ENCODE data around the gene SREBF2. TPM values are rescaled to one million over a fixed set of nuclear protein-coding genes. Genes with fewer than 3 reads are reported as not detected.

The SREBF2 gene
- total and polyA plus RNA-seq, 2 experiments from 2014 or later, result 113 to 114 TPM

DNA sequence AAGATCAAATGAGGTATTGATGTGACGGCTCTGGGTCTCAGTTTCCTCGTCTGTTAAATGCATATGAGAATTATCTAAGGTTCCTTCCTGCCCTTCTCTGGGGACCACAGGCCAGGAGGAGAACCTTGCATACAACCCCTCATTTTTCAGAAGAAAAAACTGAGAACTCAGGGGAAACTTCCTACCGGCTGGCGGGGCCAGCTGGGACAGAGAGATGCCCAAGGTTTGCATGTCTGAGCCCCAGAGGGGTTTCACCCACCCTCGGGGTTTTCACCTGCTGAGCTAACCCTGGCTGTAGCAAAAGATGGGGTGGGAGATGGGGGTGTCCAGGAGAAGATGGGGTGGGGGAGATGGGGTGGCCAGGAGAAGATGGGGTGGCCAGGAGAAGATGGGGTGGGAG is 89.4 kb downstream of the SREBF2 start:
- peaks cover 10% of the 10 kb centered on the region for H3K4me1 ChIP-seq (ENCODE audit: insufficient read depth)
- H3K9me2 ChIP-seq (replicated peaks; ENCODE audit: insufficient read depth), result no peaks in the 10 kb centered on the region
- no peaks in the 10 kb centered on the region for H3K9me3 ChIP-seq (ENCODE audit: low read depth)
- no peak overlapping the region for H2AFZ ChIP-seq
- H3K79me2 ChIP-seq, result no peaks in the 10 kb centered on the region
- H4K20me1 ChIP-seq (ENCODE audit: insufficient read depth, poor library complexity, severe bottlenecking), result no peaks in the 10 kb centered on the region
- H3K36me3 ChIP-seq (replicated peaks; ENCODE audit: insufficient read depth, low read depth), result no peaks in the 10 kb centered on the region
- H3K27me3 ChIP-seq, result peaks cover 55% of the 10 kb centered on the region
- TF ChIP-seq EZH2 (IDR thresholded peaks at IDR 0.05; ENCODE audit: borderline replicate concordance), result no peak
- TF ChIP-seq EZH2phosphoT487 (IDR thresholded peaks at IDR 0.05; ENCODE audit: low read depth, severe bottlenecking, unreplicated experiment), result no peak
- TF ChIP-seq, protein P1, sequence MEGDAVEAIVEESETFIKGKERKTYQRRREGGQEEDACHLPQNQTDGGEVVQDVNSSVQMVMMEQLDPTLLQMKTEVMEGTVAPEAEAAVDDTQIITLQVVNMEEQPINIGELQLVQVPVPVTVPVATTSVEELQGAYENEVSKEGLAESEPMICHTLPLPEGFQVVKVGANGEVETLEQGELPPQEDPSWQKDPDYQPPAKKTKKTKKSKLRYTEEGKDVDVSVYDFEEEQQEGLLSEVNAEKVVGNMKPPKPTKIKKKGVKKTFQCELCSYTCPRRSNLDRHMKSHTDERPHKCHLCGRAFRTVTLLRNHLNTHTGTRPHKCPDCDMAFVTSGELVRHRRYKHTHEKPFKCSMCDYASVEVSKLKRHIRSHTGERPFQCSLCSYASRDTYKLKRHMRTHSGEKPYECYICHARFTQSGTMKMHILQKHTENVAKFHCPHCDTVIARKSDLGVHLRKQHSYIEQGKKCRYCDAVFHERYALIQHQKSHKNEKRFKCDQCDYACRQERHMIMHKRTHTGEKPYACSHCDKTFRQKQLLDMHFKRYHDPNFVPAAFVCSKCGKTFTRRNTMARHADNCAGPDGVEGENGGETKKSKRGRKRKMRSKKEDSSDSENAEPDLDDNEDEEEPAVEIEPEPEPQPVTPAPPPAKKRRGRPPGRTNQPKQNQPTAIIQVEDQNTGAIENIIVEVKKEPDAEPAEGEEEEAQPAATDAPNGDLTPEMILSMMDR (IDR thresholded peaks at IDR 0.05; ENCODE audit: poor library complexity), result no peak
- no peak overlapping the region for H3K4me2 ChIP-seq
- no peak overlapping the region for H3K4me3 ChIP-seq
- H3K27ac ChIP-seq, result no peak overlapping the region
- 92% methylated on average over 5 of the region's 5 CpGs for WGBS (ENCODE audit: low lambda C conversion rate, missing lambda C conversion rate)
- no peak for DNase-seq (ENCODE audit: low spot score)

DNA sequence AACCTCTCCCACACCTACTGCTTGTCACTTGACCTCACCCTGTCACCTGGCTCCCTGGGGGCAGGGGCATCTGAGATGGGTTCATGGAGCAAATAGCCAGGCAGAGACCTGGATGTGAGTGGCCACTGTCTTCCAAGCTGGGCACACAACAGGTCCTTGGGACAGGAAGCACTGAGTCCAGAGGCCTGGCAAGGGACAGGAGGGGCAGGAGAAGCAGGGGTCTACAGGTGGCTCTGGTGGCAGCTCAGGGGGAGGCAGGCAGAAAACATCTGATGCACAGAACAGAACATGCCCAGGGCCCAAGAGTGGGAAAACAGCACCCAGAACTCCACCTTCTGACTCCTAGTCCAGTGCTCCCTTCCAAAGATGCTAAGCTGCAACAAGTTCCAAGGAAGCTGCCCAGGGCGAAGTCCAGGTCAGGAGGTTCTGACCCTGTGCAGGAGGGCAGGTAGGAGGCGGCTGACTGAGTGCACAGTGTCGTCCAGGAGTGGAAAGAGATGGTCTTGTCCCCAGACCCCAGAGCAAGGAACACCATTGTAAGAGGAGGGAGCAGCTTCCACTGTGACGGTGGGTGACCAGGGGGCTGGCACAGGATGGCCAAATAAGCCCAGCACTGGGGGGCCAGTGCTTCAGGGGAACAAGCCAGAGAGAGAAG is 90.2 kb downstream of the SREBF2 start:
- Histone ChIP-seq H3K9me2 (replicated peaks; ENCODE audit: insufficient read depth) (no peaks in the 10 kb centered on the region), H3K4me2 (no peak overlapping the region), H3K27me3 (peaks cover 47% of the 10 kb centered on the region), H4K20me1 (ENCODE audit: insufficient read depth, poor library complexity, severe bottlenecking) (no peaks in the 10 kb centered on the region), H3K36me3 (replicated peaks; ENCODE audit: insufficient read depth, low read depth) (no peaks in the 10 kb centered on the region), H2AFZ (no peak overlapping the region), H3K4me3 (no peak overlapping the region), H3K4me1 (ENCODE audit: insufficient read depth) (peaks cover 10% of the 10 kb centered on the region), H3K27ac (no peak overlapping the region), H3K9me3 (ENCODE audit: low read depth) (no peaks in the 10 kb centered on the region), H3K79me2 (no peaks in the 10 kb centered on the region)
- TF ChIP-seq, protein P1 (IDR thresholded peaks at IDR 0.05; ENCODE audit: poor library complexity), result no peak
- no peak for TF ChIP-seq EZH2phosphoT487 (IDR thresholded peaks at IDR 0.05; ENCODE audit: low read depth, severe bottlenecking, unreplicated experiment)
- 81% methylated on average over 4 of the region's 4 CpGs for whole genome bisulfite sequencing (ENCODE audit: low lambda C conversion rate, missing lambda C conversion rate)
- DNase-seq (ENCODE audit: low spot score), result no peak

DNA sequence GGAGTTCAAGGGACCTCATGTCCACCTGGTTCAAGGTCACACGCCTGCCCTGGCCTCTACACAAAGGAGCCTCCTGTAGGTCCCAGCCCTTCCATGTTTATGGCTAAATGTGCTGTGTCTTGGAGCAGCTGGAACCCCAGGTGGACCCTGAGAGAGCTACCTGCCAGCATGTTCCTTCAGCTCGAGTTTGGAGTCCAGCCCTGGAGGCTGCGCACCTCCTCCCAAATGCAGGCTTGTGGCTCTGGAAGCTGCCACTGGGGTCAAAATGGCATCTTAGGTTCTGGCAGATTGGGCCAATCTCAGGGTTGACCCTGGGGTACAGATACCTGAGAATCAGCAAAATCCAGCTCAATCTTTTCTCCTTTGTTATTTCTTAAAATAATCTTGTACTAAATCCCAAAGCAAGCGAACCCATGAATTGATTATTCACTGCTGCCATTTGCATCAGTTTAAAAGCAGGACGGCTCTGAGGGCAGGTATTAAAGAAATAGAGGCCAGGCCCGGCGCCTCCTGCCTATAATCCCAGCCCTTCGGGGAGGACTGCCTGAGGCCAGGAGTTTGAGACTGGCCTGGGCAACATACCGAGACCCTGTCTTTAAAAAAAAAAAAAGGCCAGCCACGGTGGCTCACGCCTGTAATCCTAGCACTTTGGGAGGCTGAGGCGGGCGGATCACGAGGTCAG is 90.8 kb downstream of the SREBF2 start:
- no peak overlapping the region for H3K4me3 ChIP-seq
- no peaks in the 10 kb centered on the region for H3K79me2 ChIP-seq
- H3K4me2 ChIP-seq, result no peak overlapping the region
- peaks cover 42% of the 10 kb centered on the region for H3K27me3 ChIP-seq
- H3K27ac ChIP-seq, result no peak overlapping the region
- no peaks in the 10 kb centered on the region for H3K9me2 ChIP-seq (replicated peaks; ENCODE audit: insufficient read depth)
- no peaks in the 10 kb centered on the region for H4K20me1 ChIP-seq (ENCODE audit: insufficient read depth, poor library complexity, severe bottlenecking)
- no peak for DNase-seq (ENCODE audit: low spot score)
- no peak overlapping the region for H2AFZ ChIP-seq
- H3K36me3 ChIP-seq (replicated peaks; ENCODE audit: insufficient read depth, low read depth), result no peaks in the 10 kb centered on the region
- peaks cover 10% of the 10 kb centered on the region for H3K4me1 ChIP-seq (ENCODE audit: insufficient read depth)
- H3K9me3 ChIP-seq (ENCODE audit: low read depth), result no peaks in the 10 kb centered on the region
- TF ChIP-seq, protein P1 (IDR thresholded peaks at IDR 0.05; ENCODE audit: poor library complexity), result no peak
- TF ChIP-seq EZH2 (IDR thresholded peaks at IDR 0.05; ENCODE audit: borderline replicate concordance) (no peak), EZH2phosphoT487 (IDR thresholded peaks at IDR 0.05; ENCODE audit: low read depth, severe bottlenecking, unreplicated experiment) (no peak)
- WGBS (ENCODE audit: low lambda C conversion rate, missing lambda C conversion rate), result 87% methylated on average over 13 of the region's 14 CpGs
